HK-2 (cell line): ENCODE results near the gene GAPDHS.
A peak's percentile ranks its signal among the peaks of the same experiment; 100 is the strongest.

Experiments used
- DNase-seq: peaks from one replicate; pipeline ENCODE4 v3.0.0-alpha.2; 2018; ENCODE audit not compliant: unreplicated experiment

The GAPDHS gene

DNA sequence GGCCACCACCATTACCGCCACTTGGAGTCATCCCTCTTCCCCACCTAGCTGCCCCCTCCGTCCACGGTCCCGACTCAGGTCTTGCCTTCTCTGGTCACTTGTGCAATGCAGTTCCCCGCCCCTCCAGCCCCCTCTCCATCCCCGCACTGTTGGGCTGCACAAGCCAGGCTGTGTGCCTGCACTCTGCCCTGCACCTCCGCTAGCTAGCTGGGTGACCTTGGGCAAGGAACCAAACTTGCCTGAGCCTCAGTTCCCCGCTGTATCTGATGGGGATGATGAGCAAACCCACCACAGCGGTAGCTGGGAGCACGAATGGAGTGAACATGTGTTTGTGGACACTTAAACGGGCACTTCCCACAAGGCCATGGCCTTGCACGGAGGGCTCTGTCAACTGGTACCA lies 6.6 kb downstream of the GAPDHS start:
- no peak for DNase-seq

- DNase-seq, result no peak
These were observed 7.2 kb downstream of the GAPDHS start for GRCh38 chr19:35540356-35540927.

GRCh38 chr19:35542209-35542608 lies 9.0 kb downstream of the GAPDHS start:
- no peak for DNase-seq

- no peak for DNase-seq
These were observed 10.2 kb downstream of the GAPDHS start for GRCh38 chr19:35543280-35544109.

DNA sequence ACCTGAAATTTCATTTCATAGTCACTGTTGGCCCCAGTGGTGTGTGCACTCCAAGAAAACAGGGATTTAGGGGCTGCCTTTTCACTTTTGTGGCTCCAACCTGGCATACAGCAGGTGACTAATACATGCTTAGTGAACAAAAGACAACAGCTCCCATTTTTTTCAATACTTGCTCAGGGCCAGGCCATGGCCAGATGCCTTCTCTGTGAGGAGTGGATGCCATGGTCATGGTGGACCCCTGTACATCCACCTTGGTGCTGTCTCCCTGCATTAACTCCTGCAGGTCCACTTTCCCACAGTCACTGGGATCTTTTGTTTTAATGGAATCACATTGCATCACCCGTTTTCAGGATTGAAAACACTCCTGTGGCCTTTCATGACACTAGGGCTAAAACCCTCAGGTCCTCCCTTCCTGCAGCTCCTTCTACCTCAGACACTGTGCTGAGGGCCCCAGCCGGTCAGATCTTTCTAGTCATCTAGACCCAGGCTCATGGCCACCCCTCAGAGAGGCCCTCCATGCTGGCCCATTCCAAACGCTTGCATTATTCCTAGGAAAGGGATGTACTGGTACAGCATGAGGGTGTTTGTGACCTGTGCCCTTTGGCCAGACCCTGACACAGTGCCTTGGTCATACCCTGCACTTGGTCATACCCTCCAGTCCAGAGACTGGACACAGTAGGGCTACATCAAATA lies 11.0 kb downstream of the GAPDHS start:
- DNase-seq, result no peak

DNA sequence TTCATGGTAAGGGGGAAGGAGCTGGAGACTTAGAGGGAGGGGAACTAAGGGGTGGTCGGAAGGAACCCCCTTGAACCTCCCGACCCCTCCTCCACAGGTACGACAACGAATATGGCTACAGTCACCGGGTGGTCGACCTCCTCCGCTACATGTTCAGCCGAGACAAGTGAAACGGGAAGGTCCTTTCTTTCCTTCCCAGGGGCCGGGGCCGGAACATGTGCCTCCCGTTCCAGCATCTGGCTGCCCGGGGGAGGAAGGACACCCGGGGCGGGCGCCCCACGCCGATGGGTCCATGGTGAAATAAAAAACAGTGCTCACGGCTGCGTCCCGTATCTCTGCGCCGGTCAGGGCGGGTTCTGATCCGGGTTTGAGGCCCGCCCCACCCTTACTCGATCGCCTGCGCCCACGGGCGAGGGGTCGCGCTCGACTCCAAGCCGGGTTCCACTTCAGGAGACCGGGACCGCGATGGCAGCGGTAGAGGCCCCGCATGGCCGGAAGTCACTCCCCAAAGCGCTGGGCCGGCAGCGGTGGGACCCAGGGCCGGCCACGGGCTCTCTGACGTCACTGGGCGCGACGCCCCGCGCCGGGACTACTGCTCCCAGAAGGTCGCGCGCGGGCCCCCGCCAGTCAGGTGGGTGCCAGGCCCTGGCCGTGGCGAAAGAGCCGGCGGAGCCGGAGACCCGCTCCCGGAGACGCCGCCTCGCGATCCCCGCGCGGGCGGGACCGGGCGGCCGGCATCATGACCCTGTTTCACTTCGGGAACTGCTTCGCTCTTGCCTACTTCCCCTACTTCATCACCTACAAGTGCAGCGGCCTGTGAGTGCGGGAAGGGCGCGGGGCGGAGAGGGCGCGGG lies 12.0 kb downstream of the GAPDHS start, which contains the start of gene TMEM147:
Gene TMEM147, plus strand, starts transcription at position 626 of the 854 bp plus-strand sequence. Its CDS starts 114 bp downstream, at position 740.
- peak; percentile 89 for DNase-seq

DNA sequence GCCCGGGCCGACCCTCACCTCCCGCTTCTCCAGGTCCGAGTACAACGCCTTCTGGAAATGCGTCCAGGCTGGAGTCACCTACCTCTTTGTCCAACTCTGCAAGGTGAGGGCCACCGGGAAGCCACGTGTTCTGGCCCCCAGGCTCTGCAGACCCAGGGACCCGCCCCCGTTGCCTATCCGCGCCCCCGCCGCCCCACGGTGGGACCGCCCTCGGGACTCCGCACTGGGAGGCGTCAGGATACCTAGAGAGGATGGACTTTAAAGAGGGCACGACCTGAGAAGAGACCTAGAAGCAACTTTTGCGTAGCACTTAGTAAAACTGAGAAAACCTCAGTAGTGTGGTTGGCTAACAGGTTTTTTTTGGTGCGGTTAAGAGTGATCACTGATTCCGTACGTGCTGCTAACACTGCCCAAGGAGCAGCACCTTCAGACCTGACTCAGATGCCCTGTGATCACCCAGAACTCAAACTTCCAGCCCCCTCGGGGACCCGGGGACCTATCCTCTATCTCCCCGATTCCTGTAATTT lies 12.7 kb downstream of the GAPDHS start:
- peak; percentile 53 for DNase-seq

GRCh38 chr19:35546532-35546931 lies 13.3 kb downstream of the GAPDHS start:
- DNase-seq, result no peak

DNA sequence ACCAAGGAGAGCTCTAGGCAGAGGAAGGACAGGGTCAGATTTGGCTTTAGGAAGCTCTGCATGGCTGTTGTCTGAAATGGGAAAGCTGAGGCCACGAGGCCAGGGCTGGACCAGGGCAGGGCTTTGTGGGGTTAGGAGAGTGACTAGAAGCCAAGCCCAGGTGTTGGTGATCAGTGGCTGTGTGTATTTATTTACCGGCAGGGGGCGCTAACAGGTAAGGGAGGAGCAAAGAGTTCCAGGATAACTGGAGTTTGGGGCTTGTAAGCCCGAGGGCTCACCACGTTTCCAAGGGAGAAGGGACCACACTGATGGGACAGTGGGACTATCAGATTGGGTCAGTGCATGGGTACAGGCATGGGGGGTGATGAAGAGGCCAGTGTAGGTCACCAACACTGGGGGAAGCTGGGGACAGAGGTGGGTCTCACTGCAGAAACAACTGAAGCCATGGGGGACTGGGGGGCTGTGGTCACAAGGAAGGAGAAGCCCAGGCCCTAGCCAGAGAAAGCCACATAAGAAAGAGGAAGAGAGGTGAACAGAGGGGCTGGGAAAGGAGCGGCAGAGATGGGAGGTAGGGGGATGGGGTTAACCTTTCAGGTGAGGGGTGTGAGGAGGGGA lies 16.0 kb downstream of the GAPDHS start:
- DNase-seq, result peak; percentile 60

DNA sequence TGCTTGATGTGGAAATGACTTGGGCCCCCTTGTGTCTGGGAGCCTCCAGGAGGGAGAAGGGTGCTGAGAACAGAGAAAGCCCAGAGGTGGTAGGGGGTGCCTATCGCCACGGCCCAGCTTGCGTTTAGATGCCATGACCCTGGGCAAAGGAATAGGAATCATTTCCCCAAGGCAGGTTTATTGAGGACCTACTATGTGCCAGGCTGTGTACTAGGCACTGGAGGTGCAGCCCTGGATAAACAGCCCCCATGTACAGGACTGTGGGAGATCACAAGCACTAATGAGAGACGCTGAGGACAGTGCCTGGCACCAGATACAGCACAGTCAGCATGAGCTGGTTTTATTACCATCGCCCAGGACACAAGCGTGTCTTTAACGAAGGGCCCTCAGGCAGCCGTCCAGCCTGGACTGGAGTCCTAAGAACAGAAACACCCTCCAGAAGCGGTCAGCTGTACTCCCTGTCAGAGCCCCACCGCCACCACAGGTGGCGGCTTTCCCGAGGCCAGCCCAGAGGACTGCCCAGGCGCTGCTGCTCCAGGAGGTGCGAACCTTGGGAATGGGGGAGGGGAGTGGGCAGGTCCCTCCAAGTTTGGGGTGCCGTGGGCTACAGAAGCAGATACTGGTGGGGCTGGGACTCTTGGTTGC lies 16.7 kb downstream of the GAPDHS start:
- no peak for DNase-seq

DNA sequence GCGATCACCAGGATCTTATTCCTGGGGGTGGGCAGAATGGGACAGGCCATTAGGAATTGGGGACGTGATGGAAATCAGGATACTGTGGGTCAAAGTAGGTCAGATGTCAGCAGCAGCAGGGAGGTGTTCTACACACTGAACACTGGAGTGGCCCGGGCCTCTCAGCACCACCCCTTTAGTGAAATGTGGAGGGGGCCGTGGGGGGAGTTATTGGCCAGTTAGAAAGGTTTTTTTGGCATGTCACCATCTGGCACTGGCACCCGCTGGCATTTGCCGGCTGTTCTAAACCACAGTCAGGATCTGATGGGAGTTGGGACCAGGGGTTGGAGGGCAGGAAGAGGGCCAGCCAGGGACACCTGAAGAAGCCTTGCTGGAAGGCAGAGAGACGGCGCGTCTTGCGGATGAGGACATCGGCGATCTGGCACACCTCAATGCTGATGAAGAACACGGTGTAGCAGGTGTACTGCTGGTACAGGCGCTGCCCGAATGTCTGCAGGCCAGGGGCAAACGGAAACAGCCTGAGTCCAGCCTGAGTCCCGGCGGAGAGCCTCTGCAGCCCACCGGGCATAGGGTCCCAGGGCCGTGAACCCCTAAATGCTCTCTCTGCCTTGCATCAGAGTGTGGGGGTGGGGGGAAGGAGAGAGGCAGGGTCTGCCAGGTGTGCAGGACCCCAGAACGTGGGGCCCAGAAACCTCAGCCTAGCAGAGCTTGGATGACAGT lies 18.0 kb downstream of the GAPDHS start:
- no peak for DNase-seq

GRCh38 chr19:35552534-35553384 lies 19.5 kb downstream of the GAPDHS start:
- no peak for DNase-seq

DNA sequence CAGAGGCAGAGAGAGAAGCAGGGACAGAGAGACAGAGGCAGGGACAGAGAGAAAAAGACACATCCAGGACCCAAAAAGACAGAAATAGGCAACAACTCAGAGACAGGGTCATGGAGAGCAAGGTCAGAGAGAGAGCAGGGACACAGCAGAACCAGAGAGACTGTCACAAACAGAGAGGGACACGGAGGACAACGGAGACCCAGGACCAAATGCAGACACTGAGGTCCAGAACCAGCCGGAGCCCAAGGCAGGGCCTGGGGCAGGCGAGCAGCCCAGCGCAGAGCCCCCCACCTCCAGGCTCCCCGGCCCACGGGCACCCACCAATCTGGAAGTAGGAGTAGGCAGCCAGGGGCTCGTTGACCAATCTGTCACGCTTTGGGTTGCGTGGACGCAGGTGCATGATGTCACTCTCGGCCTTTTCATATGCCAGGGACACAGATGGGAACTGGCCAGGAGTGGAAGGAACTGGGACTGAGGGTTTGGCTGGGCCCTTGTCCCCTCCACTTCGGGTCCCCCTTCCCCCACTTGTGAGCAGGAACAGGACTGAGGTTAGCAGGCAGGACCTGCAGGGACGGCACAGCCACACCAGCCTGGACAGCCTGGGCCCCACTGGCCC lies 20.2 kb downstream of the GAPDHS start:
- DNase-seq, result no peak

DNA sequence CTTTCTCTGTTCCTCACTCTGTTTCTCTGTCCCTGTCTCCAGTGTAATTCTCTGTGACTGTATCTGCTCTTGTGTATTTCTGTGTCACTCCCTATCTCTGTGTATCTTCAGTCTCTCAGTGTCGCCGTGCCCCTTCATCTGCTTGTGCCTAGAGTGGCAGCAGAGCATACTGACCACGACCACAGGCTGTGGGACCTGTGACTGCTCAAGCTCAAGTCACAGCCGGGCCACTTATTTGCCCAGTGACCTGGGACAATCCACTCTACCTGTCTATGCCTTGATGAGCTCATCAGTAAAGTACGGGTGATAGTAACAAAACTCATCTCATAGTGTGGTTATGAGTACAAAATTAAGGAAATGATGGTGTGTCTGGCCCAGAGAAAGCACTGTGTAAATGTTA lies 20.8 kb downstream of the GAPDHS start:
- no peak for DNase-seq

DNA sequence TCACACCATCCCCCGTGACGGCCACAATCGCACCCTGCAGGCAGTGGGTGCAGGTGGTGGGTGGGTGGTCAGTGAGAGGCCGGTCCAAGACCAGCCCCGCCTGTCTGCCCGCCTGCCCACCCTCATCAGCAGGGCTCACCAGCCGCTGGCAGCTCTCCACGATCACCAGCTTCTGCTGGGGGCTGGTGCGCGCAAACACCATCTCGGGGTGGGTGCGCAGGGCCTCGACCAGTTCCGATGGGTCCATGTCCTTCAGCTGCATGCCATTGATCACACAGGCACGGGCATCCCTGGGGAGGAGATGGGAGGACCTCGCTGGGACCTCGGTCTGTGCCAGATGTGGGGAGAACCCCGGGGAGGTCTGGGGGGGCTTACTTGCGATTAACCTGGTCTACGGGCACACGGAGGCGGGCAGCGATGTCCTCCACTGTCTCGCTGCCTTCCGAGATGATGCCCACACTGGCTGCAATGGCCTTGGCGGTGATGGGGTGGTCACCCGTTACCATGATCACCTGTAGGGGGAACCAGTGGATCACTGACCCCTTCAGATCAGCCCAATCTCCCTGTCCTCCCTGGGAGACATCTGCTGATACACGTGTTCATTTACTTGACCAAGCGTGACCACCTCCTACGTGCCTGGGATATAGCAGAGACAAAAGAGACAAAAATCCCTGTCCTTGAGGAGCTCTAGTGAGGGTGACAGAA lies 22.2 kb downstream of the GAPDHS start:
- DNase-seq, result peak; percentile 49

DNA sequence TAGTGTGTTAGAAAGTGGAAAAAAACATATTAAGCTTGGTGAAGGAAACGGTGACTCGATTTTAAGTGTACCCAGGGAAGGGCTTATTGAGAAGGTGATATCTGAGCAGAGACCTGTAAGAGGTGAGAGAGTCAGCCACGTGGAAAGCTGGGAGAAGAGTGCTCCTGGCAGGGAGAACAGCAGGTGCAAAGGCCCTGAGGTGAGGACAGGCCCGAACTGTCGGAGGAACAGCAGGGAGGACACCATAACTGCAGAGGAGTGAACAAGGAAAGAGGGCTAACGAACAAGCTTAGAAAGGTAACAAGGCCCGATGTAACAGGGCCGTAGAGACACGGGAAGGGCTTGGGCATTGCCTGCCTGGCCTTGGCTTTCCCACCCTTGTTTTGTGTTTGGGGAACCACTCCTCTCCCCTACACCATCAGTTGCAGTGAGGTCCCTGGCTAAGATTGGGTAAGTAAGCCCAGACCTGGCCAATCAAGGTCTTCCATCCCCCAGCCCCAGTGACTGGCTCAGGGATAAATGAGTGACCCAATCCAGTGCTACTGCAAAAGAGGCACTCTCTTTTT lies 22.9 kb downstream of the GAPDHS start:
- DNase-seq, result no peak

- DNase-seq, result no peak
These were observed 23.7 kb downstream of the GAPDHS start for GRCh38 chr19:35556846-35557538.
